HG03045 (cell line): Measurements from ENCODE around the gene SNX8.

Experiments used
- ATAC-seq: cut with Tn5 transposase; IDR thresholded peaks from one replicate; pipeline ENCODE4 v1.9.1; 2021; ENCODE audit warnings: mild to moderate bottlenecking, moderate library complexity; ENCODE audit not compliant: unreplicated experiment

Gene SNX8

DNA sequence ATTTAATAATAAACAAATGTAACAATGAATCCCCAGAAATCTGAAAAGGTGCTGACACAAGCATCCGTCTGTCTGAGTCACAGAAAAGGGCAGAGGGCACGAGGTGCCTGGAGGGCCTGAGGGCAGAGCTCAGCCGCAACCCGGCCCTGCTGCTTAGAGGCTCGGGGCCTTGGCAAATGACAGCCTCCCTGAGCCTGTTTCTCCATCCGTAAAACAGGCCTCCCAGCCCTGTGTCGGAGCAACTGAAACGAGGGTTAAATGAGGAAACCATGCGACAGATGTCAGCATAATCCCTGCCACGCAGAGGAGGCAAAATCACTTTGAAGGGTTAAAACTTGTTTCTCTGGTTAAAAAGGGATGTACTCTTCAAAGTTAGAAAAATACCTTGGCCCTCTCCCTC lies 47.3 kb downstream of the SNX8 start:
- no peak for ATAC-seq

DNA sequence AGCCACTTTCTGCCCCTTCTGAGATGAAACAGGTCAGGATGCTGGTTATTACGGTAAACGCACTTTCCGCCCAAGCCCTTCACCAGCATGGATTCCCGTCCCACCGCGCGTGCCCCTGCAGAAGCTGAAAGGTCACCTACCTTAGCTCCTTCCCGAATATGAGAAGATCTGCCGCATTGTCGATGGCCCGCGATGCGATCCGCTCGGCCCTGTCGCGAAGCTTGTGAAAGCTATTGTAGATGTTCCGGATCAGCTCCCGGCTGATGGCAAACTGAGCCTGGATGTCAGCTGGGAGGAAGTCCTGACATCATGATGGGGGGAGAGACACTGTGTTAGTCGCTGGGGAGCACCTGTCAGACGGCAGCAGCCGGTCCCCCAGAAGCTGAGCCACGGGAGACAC lies 50.1 kb downstream of the SNX8 start:
- no peak for ATAC-seq

DNA sequence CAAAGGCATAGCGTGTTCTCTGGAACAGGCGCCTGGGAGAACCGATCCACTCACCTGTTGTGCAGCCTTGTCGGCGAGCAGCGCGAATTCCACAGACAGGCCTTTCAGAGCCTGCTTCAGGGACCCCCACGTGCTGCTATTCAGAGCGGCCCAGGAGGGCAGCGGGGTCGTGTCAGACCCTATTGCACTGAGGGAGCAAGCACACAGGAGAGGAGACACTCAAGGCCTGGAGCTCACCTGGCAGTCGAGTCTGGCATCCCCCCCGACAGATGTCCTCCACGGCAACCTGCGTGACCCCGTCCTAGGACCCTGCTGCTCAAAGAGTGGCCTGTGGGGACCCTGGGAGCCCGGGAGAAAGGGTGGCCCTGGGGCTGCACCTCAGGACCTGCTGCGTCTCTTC lies 51.1 kb downstream of the SNX8 start:
- ATAC-seq = no peak

GRCh38 chr7:2261611-2262010 lies 52.6 kb downstream of the SNX8 start:
- no peak for ATAC-seq

DNA sequence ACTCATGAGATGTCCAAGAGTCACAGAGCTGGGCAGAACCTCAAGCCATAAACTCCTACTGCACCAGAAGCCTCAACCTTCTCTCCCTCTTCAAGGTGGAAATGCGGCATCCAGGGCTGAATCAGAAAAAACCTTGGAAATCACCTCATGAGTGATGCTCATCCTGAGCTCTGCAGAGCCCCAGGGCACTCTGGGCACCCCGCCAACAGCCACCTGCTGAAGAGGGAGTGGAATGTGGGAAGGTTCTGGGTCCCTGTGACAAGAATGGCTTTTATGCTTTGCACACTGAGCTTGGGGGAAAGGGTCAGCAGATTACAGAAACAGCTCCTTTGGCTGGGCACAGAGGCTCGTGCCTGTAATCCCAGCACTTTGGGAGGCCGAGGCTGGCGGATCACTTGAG lies 53.4 kb downstream of the SNX8 start:
- ATAC-seq = no peak

GRCh38 chr7:2259480-2259879 lies 54.8 kb downstream of the SNX8 start:
- ATAC-seq = no peak

DNA sequence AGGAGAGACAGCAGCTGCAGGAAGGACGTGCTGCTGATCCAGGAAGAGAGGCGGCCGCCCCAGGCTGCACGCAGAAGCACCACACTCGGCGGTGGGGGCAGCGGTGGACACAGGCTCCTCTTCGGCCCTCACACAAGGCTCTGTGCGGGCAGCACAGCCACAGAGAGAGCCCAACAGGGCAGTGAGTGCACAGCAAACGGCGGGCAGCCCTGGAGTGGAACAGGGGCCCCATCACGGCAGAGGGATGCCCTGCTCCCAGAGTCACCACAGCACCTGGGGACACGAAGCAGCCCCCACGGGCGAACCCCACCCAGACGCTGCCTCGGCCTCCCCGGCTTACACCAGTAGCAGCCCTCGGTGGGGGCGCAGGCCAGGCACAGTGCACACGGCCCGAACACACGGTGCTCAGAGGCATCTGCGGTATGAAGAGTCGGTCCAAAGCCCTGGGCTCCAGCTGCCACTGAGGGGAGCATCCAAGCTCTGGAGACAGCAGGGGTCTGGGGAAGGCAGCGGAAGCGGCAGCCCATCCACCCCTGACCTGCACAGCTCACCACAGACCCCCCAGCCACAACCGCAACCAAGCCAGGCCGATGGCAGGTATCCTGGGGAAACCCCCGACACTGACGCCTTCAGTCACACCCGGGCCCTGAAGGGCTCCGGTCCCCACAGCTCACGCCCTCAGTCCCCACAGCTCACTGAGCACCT lies 55.4 kb downstream of the SNX8 start:
- ATAC-seq = peak; percentile 58

- no peak for ATAC-seq
Measured at GRCh38 chr7:2257651-2258050, 56.6 kb downstream of the SNX8 start.

DNA sequence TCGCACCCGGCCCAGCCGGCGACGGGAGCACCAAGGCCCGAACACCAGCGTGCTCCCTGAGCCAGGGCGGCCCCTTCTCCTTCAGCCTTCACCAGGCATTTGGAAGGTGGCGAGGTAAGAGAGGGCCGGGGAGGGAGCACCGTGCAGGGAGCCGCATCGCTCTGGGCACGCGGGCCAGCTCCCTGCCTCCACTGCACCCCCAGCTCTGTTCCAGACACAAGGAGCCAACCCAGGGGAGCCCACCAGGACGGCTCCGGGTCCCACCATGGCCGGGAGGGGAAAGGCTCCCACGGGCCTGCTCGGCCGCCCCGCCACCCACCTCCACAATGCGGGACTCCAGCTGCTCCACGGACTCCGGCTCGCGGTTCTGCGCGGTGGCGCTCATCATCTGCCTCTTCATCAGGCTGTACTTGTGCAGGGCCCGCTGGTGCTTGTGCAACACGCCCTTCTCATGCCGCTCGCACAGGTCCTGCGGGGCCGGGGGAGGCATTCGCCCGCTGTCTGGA lies 57.1 kb downstream of the SNX8 start:
- ATAC-seq = no peak

- ATAC-seq = no peak
Measured at GRCh38 chr7:2256306-2257045, 57.8 kb downstream of the SNX8 start.

GRCh38 chr7:2255145-2256139 lies 58.8 kb downstream of the SNX8 start:
- no peak for ATAC-seq

DNA sequence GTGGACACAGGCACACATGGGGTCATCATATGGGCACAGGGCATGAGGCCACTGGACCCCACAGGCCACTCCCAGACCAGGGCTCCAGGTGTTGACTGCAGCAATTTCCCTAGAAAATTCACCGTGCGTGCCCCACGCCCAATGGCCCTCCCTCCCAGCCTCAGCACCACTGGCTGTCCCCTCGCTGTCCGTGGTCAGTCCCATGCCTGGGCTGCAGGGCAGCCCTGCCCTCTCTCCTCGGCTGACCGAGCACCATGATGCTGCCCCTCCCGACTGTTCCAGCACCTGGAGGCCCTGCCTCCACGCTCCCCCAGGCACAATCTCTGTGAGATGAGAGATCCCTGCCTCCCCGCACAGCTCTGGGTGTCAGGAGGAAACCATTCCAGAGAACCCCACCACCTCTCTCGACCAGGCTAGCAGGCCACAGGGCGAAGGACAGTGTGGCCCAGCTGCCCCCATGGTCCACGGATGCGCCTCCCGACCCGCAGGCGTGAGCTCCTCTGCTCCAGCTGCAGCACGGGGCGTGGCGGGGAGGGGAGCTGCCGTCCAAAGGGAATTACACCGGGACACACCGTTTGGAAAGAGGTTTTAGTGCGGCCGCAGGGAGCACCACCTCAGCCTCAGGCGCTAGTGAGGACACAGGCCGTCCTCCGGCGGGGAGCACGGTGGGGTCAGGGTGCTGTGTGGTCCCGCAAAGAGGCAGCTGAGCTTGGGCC lies 59.7 kb downstream of the SNX8 start:
- no peak for ATAC-seq

GRCh38 chr7:2253525-2254244 lies 60.6 kb downstream of the SNX8 start:
- no peak for ATAC-seq

- no peak for ATAC-seq
Measured at GRCh38 chr7:2253021-2253420, 61.2 kb downstream of the SNX8 start.

DNA sequence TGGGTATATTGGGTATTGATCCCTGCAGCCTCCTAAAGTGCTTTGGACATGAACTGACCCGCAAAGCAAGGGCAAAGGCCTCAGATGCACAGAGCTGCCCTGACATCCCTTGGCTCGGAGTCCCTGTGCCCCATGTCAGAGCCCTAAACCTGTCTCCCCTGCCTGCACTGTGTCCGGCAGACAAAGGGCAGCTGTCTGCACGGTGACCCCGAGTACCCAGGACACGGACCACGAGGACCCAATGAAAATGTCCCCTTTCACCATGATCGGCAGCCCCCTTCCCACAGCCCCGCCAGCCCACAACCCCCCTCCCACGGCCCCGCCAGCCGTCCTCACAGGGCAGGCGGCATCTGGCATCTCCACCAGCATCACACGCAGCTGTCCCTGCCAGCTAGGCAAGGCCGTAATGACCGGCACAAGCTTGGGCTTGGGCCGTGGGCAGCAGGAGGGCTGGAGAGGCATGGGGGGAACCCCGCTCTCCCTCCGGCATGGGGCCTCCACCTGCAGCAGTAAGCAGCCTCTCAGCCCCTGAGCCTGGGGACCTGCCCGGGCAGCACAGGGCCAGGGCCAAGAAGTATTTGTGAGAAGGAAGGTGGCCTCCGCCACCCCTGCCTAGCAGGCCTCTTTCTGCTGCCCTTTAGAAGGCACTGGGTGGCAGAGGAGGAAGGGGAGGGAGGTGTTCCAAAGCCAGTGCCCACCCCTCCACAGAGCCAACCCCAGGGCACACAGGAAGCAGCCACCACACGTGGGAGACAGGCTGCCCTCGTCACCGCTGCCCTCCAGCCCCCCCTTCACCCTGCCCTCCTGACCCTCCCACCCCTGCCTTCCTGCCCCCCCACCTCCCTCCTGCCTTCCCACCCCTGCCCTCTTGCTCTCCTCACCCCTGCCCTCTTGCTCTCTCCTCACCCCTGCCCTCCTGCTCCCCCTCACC lies 62.1 kb downstream of the SNX8 start:
- ATAC-seq = no peak

DNA sequence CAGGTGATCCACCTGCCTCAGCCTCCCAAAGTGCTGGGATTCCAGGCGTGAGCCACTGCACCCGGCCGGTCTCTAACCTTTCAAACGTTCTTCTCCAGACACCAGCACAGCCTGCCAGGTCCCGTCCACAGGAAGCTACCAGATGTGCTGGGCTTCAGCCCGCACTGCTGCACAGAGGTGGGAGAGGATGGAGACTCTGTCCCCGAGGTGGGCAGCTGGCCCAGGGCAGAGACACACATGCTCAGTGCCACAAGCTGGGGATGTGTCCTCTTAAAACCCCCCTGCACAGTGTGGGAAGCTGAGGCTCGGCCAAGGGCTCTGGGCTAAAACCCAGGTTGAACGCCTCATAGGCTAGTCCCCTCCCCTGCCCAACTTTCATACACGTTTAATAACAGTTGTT lies 62.9 kb downstream of the SNX8 start:
- ATAC-seq = no peak

DNA sequence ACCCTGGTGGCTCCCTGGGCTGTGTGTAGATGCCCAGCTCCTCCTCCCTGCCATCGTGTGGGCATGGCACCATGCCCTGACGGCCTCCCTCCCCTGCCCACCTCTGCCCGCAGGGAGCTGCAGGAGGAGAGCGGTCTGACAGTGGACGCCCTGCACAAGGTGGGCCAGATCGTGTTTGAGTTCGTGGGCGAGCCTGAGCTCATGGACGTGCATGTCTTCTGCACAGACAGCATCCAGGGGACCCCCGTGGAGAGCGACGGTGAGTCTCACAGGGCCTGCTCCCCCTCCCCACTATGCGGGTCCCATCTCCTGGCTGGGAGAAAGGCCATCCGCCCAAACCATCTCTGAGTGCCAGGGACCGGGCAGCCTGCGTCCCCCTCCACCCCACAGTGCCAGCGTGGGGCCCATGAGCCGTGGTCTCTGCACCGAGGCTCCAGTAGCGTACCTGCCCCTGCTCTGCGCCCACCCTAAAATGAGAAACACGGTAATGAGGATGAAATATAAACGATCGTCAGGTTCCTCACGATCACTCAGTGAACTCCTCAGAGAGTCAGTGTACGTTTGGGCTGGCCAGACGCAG lies 64.4 kb downstream of the SNX8 start:
- ATAC-seq = no peak

GRCh38 chr7:2248984-2249694 lies 65.1 kb downstream of the SNX8 start:
- no peak for ATAC-seq
